ENCODE measurements around the gene NUP214.
"Not testable (repeated sequence)": the region's sequence is repeated elsewhere in the genome, so short reads cannot be mapped to it uniquely, and the experiment has no call there.

Gene NUP214

DNA sequence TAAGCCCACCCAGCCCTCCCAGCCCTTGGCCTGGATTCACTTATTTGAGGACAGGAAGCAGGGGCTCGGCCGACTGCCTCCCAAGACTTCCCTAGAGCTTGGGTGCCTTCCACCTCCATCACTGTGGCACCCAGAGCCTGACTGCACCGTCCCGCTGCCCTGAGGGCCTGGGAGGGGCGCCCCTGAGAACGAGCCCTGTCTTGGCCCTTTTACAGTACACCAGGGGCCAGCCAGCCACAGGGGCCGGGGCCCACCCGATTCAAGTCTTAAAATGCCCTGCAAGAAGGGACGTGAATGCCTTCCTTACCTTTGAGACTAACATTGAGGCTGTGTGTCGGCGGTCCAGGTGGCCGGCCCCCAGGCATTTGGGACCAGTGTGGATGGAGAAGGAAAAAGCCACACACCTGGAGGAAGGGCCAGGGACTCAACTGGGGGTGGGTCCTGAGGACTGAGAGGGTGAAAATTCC, 134.1 kb downstream of the NUP214 start:
- no peak for DNase-seq (ENCODE audit: low read depth in 1 of 2, low spot score in 1 of 2)
- in situ Hi-C loops (cut with HindIII; ENCODE audit: low pct_unique_long_range_greater_than_20kb, low sequenced_read_pairs): no loop called here
- TF ChIP-seq JUND (IDR thresholded peaks at IDR 0.05; ENCODE audit: low read depth): no peak

DNA sequence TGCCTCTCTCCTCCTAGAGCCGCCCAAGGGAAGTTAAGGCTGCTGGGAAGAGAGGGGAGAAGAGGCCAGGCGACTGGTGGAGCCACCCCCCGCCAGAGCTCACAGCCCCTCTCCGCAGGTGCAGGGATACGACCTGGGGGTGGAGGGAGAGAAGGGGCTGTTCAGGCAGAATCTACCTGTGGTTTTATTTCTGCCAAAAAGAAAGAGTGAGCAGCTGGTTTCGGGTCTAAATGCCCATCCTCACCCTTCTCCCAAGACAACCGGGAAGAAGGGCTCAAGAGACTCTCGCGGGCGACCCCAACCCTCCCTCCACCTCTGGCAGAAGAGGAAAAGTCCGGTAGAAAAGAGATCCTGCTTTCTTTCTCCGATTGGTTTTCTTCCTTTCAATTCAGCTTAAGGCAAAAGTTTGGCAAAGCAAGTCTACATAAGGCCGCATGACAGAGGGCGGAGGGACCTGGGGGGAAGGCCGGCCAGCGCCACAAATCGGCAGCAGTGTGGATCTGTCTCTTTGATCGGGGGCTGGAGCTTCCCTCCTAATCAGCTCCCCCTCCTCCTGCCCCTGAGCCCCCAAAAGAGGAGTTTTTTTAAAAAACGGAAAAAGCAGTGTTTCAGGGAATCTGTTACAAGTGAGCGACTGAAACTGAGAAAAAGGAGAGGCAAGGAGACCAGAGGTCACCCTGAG, 134.7 kb downstream of the NUP214 start:
- TF ChIP-seq JUND (IDR thresholded peaks at IDR 0.05; ENCODE audit: low read depth): no peak
- in situ Hi-C loops (cut with HindIII; ENCODE audit: low pct_unique_long_range_greater_than_20kb, low sequenced_read_pairs): no loop called here
- no peak for DNase-seq (ENCODE audit: low read depth in 1 of 2, low spot score in 1 of 2)

DNA sequence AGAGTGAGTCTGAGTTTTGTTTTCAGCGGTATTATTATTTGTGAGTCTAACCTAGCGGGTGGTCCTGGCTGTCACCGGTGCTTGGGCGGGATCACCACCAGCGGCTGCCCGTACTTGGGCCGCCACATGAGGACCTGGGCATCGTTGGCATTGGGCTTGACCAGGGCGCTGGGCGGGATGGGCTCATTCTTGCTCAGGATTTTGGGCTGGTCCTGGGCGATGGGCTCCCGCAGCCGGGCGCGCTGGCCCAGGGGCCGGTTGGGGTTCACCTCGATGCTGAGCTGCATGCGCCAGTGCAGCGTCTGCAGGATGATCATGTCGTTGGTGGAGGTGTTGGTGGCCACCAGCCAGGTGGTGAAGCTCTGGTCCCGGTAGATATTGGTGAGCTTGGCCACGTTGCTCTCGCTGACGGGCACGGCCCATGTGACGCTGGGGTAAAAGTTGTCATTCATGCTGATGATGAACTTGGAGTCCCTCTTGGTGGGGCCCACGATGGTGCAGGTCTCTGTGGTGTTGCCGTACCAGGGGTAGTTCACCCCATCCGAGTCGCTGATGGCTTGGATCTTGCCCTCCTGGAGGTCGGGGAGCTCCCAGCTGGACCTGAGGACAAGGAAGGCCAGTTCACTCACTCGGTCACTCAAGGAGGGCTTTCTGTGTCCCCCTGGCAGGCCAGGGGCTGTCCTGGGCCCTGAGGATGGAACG, 135.5 kb downstream of the NUP214 start:
- TF ChIP-seq JUND (IDR thresholded peaks at IDR 0.05; ENCODE audit: low read depth): no peak
- in situ Hi-C loops (cut with HindIII; ENCODE audit: low pct_unique_long_range_greater_than_20kb, low sequenced_read_pairs): no loop called here
- DNase-seq (ENCODE audit: low read depth in 1 of 2, low spot score in 1 of 2): no peak

DNA sequence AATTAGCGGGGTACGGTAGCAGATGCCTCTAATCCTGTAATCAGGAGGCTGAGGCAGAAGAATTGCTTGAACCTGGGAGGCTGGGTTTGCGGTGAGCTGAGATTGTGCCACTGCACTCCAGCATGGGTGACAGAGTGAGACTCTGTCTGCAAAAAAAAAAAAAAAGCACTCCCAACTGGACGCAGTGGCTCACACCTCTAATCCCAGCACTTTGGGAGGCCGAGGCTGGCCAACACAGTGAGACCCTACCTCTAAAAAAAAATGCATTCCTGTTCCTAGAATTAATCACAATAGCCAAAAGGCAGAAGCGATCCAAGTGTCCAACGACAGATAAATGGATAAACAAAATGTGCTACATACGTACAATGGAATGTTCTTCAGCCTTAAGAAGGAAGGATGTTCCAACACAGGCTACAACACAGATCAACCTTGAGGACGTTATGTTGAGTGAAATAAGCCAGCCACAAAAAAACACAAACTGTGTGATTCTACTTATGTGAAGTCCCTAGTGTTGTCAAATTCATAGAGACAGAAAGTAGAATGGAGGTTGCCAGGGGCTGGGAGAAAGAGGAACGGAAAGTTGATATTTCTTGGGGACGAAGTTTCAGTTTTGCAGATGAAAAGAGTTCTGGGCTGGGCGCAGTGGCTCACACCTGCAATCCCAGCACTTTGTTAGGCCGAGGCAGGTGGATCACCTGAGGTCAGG, 137.1 kb downstream of the NUP214 start:
- in situ Hi-C loops (cut with HindIII; ENCODE audit: low pct_unique_long_range_greater_than_20kb, low sequenced_read_pairs): no loop called here
- TF ChIP-seq JUND (IDR thresholded peaks at IDR 0.05; ENCODE audit: low read depth): no peak
- no peak for DNase-seq (ENCODE audit: low read depth in 1 of 2, low spot score in 1 of 2)

DNA sequence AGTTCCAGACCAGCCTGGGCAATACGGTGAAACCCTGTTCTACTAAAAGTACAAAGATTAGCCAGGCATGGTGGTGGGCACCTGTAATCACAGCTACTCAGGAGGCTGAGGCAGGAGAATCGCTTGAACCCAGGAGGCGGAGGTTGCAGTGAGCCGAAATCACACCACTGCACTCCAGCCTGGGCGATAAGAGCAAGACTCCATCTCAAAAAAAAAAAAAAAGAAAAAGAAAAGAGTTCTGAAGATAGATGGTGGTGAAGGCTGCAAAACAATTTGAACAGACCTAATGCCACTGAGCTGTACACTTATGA, 137.6 kb downstream of the NUP214 start:
- DNase-seq (ENCODE audit: low read depth in 1 of 2, low spot score in 1 of 2); in situ Hi-C loops (cut with HindIII; ENCODE audit: low pct_unique_long_range_greater_than_20kb, low sequenced_read_pairs): not testable (repeated sequence)

DNA sequence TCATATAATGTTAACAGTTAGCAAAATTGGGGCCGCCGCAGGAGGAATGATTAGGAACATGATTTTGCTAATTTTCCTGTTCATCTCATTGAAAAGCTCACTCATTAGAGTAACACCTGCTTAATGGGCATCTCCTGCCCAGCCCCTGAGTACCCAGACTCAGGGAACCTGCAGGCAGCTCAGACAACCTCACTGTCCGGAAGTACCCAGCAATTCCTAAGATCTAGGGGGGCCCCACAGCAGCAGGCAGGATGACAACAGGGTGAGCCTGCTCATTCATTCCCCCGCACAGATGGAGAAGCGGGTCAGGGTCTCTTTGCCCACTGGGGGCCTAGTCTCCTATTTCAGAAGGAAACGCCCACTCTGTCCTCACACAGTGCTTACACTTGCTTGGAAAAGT, 138.3 kb downstream of the NUP214 start:
- no peak for TF ChIP-seq JUND (IDR thresholded peaks at IDR 0.05; ENCODE audit: low read depth)
- no peak for DNase-seq (ENCODE audit: low read depth in 1 of 2, low spot score in 1 of 2)
- in situ Hi-C loops (cut with HindIII; ENCODE audit: low pct_unique_long_range_greater_than_20kb, low sequenced_read_pairs): no loop called here

DNA sequence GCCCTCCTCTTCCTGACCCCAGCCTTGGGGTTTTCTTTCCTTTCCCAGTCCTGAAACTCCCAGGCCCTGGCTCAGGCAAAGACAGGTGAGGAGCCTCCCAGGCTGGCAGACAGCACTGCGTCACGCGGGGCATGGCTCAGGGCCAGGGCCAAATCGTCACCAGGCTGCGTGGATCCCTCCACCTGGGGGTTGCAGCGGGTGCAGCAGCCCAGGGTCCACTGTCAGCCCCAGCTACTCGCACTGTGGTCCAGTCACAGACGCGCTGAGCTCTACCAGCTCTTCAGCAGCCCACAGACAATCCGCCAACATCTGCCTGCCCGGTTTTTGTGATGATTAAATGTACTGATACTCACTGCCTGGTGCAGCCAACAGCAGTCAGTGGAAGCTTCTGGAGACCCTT, 138.8 kb downstream of the NUP214 start:
- TF ChIP-seq JUND (IDR thresholded peaks at IDR 0.05; ENCODE audit: low read depth): no peak
- DNase-seq (ENCODE audit: low read depth in 1 of 2, low spot score in 1 of 2): peak in 1 of 2 experiments; percentile 9
- in situ Hi-C loops (cut with HindIII; ENCODE audit: low pct_unique_long_range_greater_than_20kb, low sequenced_read_pairs): no loop called here

DNA sequence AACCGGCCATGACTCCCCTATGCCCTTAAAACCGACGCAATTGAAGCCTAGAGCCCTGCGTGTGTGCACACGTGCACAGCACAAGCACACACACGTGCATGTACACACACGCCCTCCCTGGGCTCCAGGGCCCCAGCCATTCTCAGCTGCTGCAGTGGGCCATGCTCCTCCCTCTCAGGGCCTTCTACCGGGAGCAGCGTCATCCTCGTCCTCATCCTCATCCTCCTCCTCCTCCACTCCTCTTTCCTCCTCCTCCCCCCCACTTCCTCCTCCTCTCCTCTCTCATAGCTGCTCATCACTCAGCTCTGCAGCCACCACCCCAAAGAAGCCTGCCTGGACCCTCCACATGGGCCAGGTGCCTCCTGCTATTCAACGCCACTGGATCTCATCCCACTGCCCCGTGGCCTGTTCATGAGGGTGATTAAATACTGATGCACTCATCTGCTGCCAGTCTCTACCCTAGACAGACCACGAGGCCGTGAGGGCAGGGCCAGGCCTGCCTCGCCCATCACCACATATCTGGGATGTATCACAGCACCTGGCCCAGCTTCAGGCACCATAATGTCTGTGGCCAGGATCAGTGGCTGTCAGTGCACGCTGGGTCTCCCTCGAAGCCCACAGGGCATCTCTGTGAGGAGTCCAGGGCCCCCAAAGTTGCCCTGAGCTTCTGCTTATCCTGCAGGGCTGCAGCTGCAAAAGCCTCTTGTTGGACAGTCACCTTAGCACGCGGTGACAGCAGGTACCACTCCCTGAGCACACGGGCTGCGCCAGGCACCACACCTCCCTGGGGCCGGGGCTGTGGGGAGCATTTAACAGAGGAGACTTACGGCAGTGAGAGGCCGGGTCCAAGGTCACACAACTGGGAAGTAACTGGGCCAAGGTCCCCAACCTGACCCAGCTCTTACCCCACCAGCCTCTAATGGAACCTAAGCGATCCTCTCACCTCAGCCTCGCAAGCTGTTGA, 141.2 kb downstream of the NUP214 start:
- in situ Hi-C loops (cut with HindIII; ENCODE audit: low pct_unique_long_range_greater_than_20kb, low sequenced_read_pairs): no loop called here
- TF ChIP-seq JUND (IDR thresholded peaks at IDR 0.05; ENCODE audit: low read depth): no peak
- no peak for DNase-seq (ENCODE audit: low read depth in 1 of 2, low spot score in 1 of 2)

DNA sequence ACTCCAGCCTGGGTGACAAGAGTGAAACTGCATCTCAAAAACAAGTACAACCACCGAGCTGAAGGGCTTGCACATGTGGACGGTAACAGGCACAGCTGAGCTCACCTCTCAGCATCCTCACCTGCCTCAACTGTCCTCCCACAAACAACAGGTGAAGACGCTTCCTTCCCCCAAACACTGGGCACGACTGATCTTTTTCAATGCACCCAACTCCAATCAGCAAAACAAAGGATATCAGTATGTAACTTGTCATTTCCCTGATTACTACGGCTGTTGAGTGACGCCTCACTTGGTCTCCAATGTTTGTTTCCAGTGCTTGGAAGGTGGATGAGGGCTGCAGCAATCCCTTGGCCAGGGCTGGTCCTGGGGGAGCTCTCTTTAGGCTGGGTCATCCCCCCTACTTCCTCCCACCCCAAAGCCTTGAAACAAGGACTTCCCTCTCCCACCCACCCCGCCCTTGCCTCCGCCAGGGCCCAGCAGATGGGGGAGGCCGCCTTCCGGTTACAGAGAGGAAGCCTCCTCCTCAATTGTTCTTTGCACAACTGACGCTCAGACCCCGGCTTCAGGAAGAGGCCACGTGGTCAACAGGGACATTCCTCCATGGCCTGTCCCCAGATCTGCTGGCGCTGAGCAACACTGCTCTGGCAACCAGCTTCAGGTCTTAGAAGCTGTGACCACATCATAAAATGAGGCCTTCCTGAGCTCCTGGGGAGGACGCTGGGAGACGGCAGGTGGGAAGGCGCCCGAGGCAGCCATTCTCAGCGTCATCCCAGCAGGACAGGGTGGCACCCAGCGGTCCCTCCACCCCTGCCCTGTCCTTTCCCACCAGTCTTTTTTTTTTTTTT, 145.0 kb downstream of the NUP214 start:
- TF ChIP-seq JUND (IDR thresholded peaks at IDR 0.05; ENCODE audit: low read depth): no peak
- DNase-seq (ENCODE audit: low read depth in 1 of 2, low spot score in 1 of 2): no peak
- in situ Hi-C loops (cut with HindIII; ENCODE audit: low pct_unique_long_range_greater_than_20kb, low sequenced_read_pairs): no loop called here

DNA sequence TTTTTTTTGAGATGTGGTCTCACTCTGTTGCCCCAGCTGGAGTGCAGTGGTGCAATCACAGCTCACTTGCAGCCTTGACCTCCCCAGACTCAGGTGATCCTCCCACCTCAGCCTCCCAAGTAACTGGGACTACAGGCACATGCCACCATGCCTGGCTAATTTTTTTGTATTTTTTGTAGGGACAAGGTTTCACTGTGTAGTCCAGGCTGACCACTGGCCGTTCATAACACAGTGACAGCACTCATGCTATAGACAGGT, 145.6 kb downstream of the NUP214 start:
- in situ Hi-C loops (cut with HindIII; ENCODE audit: low pct_unique_long_range_greater_than_20kb, low sequenced_read_pairs); DNase-seq (ENCODE audit: low read depth in 1 of 2, low spot score in 1 of 2): not testable (repeated sequence)

DNA sequence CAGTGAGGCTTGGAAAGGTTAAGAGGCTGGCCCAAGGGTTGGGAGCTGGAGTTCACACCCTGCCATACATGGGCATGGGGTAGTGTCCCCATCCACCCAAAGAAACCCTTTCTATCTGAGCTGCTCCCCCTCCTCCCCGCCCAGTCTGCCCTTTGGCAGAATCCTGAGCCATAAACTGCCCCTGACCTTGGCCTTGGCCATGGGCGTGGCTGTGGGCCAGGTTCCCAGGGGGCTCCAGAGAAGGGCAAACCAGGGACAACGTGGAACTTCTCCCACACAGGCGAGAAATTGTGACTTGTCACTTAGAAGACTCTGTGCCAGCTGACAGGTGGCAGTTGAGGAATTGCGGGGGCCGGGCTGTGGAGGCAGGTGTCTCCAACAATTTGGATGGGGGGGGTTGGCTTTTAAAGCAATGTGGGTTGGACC, 146.1 kb downstream of the NUP214 start:
- TF ChIP-seq JUND (IDR thresholded peaks at IDR 0.05; ENCODE audit: low read depth): no peak
- in situ Hi-C loops (cut with HindIII; ENCODE audit: low pct_unique_long_range_greater_than_20kb, low sequenced_read_pairs): no loop called here
- no peak for DNase-seq (ENCODE audit: low read depth in 1 of 2, low spot score in 1 of 2)

DNA sequence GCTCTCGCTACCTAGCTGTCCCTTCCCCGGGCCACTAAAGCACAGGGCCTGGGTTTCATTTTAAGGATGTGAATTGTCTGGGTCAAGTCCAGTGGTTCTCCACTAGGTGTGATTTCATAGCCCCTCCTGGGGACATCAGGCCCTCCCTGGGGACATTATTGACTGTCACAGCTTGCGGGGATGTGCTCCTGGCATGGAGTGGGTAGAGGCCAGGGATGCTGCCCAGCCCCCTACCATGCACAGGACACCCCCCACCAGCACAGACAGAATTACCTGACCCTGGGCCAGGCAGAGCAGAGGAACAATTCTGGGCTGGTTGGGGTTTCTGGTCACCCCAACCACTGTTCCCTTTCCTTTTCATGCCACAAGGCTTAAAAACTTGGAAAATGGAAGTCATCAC, 146.8 kb downstream of the NUP214 start:
- in situ Hi-C loops (cut with HindIII; ENCODE audit: low pct_unique_long_range_greater_than_20kb, low sequenced_read_pairs): no loop called here

More for the DNA sequence above, 146.8 kb downstream of the NUP214 start:
- TF ChIP-seq JUND (IDR thresholded peaks at IDR 0.05; ENCODE audit: low read depth): no peak
- no peak for DNase-seq (ENCODE audit: low read depth in 1 of 2, low spot score in 1 of 2)
